ENCODE data around the gene C1QTNF9. TPM values are rescaled to one million over a fixed set of nuclear protein-coding genes. Genes with fewer than 3 reads are reported as not detected.
"Not testable (repeated sequence)": the region's sequence is repeated elsewhere in the genome, so short reads cannot be mapped to it uniquely, and the experiment has no call there.

The C1QTNF9 gene
- polyA plus RNA-seq, 3 donors, result 0.23 to 0.85 (median 0.24) TPM

GRCh38 chr13:24281188-24282008 lies 28.0 kb upstream of the C1QTNF9 start:
- no peak for DNase-seq (ENCODE audit: low read depth in 3 of 3, low spot score in 2 of 3)

- DNase-seq (ENCODE audit: low read depth in 3 of 3, low spot score in 2 of 3), result no peak
These were observed 27.1 kb upstream of the C1QTNF9 start for GRCh38 chr13:24282256-24282655.

DNA sequence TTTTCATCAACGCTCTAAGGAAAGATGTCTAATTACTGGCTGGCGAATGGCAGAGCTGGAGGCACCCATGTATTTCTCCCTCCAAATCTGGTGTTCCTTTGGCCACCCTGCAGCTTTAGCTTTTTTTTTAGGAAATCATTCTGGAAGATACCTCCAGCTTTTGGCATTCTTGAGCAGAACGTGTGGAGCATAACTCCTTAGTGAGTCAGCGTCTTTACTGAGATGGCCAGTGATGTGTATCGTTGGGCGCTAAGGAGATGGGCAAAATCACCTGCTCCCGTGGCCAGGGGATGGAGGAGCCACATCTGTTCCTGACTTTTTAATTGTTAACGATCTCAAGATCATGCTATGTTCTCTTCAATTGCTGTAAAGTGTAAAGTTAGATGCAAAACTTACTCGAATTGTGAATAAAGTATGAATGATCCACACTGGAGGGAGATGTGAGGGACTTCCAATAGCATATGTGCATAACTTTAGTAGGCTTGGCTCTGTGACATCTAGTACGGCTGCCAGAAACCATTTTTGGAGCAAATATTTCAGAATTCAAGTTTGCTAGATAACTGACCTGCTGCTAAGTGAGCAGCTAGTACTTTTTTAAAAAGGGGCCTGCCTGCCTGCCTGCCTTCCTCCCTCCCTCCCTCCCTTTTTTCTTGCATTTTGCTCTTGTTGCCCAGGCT lies 24.4 kb upstream of the C1QTNF9 start:
- no peak for DNase-seq (ENCODE audit: low read depth in 3 of 3, low spot score in 2 of 3)

GRCh38 chr13:24286624-24287023 lies 22.8 kb upstream of the C1QTNF9 start:
- DNase-seq (ENCODE audit: low read depth in 3 of 3, low spot score in 2 of 3), result no peak

GRCh38 chr13:24287748-24288287 lies 21.6 kb upstream of the C1QTNF9 start:
- no peak for DNase-seq (ENCODE audit: low read depth in 3 of 3, low spot score in 2 of 3)

DNA sequence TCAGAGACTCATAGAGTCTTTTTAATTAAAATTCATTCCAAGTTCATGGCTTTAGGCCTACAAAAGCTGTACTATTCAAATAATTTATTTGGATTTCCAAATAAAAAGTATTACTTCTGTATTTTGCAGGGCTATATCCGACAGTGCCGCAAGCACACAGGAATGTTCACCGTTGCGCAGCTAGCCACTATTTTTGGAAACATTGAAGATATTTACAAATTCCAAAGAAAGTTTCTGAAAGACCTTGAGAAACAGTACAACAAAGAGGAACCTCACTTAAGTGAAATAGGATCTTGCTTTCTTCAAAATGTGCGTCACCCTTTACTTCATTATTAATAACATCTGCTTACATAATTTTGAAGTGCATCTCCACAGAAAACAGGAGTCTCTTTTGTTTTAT lies 20.5 kb upstream of the C1QTNF9 start:
- no peak for DNase-seq (ENCODE audit: low read depth in 3 of 3, low spot score in 2 of 3)

GRCh38 chr13:24290280-24290932 lies 19.0 kb upstream of the C1QTNF9 start:
- DNase-seq (ENCODE audit: low read depth in 3 of 3, low spot score in 2 of 3), result no peak

DNA sequence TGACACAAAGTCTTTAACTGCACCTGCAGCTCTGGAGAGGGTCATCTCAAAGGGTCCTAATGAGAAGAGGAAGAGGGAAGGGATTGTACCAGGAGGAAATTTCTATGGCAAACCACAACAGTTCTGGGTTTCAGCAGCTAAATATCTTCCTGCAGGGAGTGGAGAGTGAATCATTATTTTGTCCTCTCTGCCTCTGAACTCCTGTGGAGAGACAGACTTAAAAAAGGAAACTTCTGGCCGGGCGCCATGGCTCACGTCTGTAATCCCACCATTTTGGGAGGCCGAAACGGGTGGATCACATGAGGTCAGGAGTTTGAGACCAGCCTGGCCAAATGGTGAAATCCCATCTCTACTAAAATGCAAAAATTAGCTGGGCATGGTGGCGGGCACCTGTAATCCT lies 16.9 kb upstream of the C1QTNF9 start:
- no peak for DNase-seq (ENCODE audit: low read depth in 3 of 3, low spot score in 2 of 3)

GRCh38 chr13:24293746-24294145 lies 15.6 kb upstream of the C1QTNF9 start:
- DNase-seq (ENCODE audit: low read depth in 3 of 3, low spot score in 2 of 3), result no peak

GRCh38 chr13:24299488-24300114 lies 9.8 kb upstream of the C1QTNF9 start:
- DNase-seq (ENCODE audit: low read depth in 3 of 3, low spot score in 2 of 3), result no peak

GRCh38 chr13:24301434-24301833 lies 7.9 kb upstream of the C1QTNF9 start:
- no peak for DNase-seq (ENCODE audit: low read depth in 3 of 3, low spot score in 2 of 3)

DNA sequence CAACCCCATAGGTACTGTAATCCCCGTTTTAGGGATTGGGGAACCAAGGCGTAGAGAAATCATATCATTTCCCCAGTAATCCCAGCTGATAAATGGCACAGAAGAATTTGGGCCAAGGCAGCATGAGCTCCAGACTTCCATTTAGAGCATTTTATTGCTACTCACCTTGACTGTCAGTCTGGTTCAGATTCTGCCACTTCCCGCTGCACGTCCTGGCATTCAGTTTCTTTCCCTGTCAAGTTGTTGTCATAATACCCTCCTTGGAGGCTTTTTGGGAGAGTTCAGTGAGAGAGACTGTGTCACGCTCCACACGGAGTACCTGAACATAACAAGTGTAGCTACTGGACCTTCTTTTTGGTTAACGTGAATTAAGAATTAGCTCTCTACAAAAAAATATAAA lies 7.5 kb upstream of the C1QTNF9 start:
- DNase-seq (ENCODE audit: low read depth in 3 of 3, low spot score in 2 of 3), result no peak

GRCh38 chr13:24304620-24305019 lies 4.8 kb upstream of the C1QTNF9 start:
- no peak for DNase-seq (ENCODE audit: low read depth in 3 of 3, low spot score in 2 of 3)

- DNase-seq (ENCODE audit: low read depth in 3 of 3, low spot score in 2 of 3), result no peak
These were observed 2.7 kb upstream of the C1QTNF9 start for GRCh38 chr13:24306632-24307031.

DNA sequence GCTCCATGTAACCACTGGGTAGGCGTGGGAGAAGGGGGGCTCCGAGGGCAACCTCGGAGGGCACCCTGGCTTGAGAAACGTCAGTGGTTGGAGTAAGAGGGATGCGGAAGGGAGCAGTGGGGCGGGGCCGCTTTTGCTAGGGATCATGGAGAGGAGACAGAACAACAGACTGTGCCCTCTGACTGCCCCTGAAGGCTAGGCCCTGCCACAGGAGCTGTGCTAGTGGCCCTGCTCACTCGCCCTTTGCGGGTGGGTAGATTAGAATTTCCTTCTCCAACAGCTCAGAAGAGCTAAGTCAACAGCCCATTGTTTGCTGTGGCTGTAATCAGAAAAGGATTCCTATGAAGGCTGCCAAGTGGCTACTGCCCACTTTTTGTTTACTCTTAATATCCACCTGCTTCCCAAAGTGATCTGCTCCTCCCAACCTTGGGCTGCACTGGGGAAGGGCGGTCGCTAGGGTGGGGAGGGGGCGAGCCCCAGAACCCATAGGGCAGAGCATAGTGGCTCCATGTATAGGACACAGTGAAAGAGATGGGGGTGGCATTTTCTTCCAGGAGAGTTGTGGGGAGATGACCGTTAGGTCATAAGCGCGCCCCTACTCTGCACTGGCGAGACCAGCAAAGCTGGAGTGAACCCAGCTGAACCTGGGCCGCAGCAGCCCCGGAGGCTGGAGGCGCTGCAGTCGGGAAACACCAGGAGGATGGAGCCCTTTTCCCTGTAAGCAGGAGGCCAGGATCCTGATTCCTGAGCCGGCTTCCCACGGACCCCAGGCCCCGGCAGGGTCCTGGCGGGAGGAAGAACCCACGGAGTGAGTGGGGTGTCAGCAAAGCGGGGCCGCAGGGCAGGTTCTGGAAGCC lies 1.9 kb upstream of the C1QTNF9 start:
- no peak for DNase-seq (ENCODE audit: low read depth in 3 of 3, low spot score in 2 of 3)

DNA sequence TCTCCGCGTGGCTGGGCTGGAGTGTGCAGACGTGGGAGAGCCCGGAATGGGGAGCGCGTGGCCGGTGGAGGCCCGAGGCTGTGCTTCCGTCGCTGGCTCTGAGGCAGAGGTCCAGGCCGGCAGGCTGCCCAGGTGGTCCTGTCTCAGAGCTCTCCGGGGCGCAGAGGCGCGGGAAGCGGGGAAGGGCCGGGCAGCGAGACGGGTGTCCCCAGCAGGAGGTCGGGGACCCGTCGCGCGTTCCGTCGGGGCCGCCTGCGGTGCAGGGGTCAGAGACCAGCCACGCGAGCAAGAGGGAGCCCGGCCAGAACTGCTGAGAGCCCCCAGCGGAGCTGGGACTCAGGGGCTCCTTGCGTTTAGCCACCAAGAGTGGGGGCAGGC lies 1.3 kb upstream of the C1QTNF9 start:
- no peak for DNase-seq (ENCODE audit: low read depth in 3 of 3, low spot score in 2 of 3)

DNA sequence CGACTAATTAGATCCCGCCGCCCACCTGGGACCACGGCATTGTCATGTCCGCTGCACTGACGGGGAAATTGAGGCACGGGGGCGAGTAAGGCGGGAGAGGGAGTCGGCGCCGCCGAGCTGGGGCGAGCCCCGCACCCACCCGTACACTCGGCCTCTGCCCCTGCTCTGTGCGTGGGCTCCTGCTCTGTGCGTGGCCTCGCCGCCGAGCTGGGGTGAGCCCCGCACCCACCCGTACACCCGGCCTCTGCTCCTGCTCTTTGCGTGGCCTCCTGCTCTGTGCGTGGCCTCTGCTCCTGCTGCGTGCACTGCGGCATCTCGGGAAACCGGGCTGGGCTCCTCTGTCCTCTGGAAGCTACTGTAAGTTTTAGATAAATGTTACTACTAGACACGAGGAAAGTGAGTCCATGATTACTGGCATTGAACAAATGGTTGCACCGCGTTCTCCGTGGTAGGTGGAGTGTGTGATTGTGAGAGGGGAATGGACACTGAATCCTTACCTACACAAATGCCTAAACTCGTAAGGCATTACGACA lies 826 bp upstream of the C1QTNF9 start:
- DNase-seq (ENCODE audit: low read depth in 3 of 3, low spot score in 2 of 3), result no peak

GRCh38 chr13:24313439-24313838 lies 4.1 kb downstream of the C1QTNF9 start:
- DNase-seq (ENCODE audit: low read depth in 3 of 3, low spot score in 2 of 3), result no peak

- not testable (repeated sequence) for DNase-seq (ENCODE audit: low read depth in 3 of 3, low spot score in 2 of 3)
These were observed 8.5 kb downstream of the C1QTNF9 start for GRCh38 chr13:24317835-24318234.

GRCh38 chr13:24318878-24319277 lies 9.5 kb downstream of the C1QTNF9 start:
- not testable (repeated sequence) for DNase-seq (ENCODE audit: low read depth in 3 of 3, low spot score in 2 of 3)
